ENCODE measurements around the gene DISC1. TPM values are rescaled to one million over a fixed set of nuclear protein-coding genes. Genes with fewer than 3 reads are reported as not detected.

Gene DISC1
- total and polyA plus RNA-seq, 2 donors (not counting 3 experiments of a cell fraction or from before 2014, with no cell fraction given) = 3.3 to 14.7 TPM

- intact Hi-C loops (cut with micrococcal nuclease) (loop anchor here (5.0 kb wide), 1 partner anchor 207 kb away; no protein-coding TSS in a partner anchor), dilution Hi-C loops (cut with MboI; ENCODE audit: extremely low pct_ligation_motif_present, low sequenced_read_pairs) (no loop called here)
- TF ChIP-seq GATA2 (IDR thresholded peaks at IDR 0.05; ENCODE audit: insufficient read depth, insufficient read length, low read depth, low read length) = peak; percentile 69
- TF ChIP-seq POLR2AphosphoS5 (IDR thresholded peaks at IDR 0.05; ENCODE audit: insufficient read depth, low read depth, low read length) = peak; percentile 26
- TF ChIP-seq POLR2A (IDR thresholded peaks at IDR 0.05; ENCODE audit: low read depth, low read length) = no peak
- no peak for TF ChIP-seq MYC (IDR thresholded peaks at IDR 0.05; ENCODE audit: low read depth, low read length)
- peak; percentile 46 for TF ChIP-seq FOS (IDR thresholded peaks at IDR 0.05; ENCODE audit: borderline replicate concordance, insufficient read depth, low read length)
- no peak for TF ChIP-seq MAX (IDR thresholded peaks at IDR 0.05; ENCODE audit: insufficient read depth, insufficient read length)
- TF ChIP-seq CTCF (IDR thresholded peaks at IDR 0.05; ENCODE audit: extremely low read depth in 1 of 2, insufficient read depth in 1 of 2, low read depth in 1 of 2, low read length in 2 of 2) = no peak
- TF ChIP-seq EZH2 (IDR thresholded peaks at IDR 0.05; ENCODE audit: borderline replicate concordance, low read depth, low read length, severe bottlenecking) = no peak
- BruUV-seq (replicated peaks) = no TSS peak
- Histone ChIP-seq H3K9ac (replicated peaks; ENCODE audit: extremely low read depth, insufficient read depth, low read length) (no peak overlapping the region), H3K4me3 (replicated peaks in 1 of 3; ENCODE audit: insufficient read depth in 1 of 3, low read depth in 1 of 3, low read length in 3 of 3) (no peak overlapping the region), H3K27ac (ENCODE audit: insufficient read depth, low read depth, low read length) (peak overlapping the region; percentile 8), H4K20me1 (replicated peaks; ENCODE audit: control insufficient read depth, extremely low read depth, insufficient read depth, low read length) (no peaks in the 10 kb centered on the region), H3K9me3 (replicated peaks; ENCODE audit: control insufficient read depth, insufficient read depth, low read length) (no peaks in the 10 kb centered on the region), H3K9me1 (replicated peaks; ENCODE audit: control insufficient read depth, extremely low read depth, insufficient read depth, low read length) (no peaks in the 10 kb centered on the region), H3K4me1 (ENCODE audit: control insufficient read depth, extremely low read depth, insufficient read depth, low read length) (peaks cover 16% of the 10 kb centered on the region), H2AFZ (ENCODE audit: low read depth, low read length) (peak overlapping the region; percentile 10), H3K27me3 (ENCODE audit: control insufficient read depth in 2 of 2, insufficient read depth in 2 of 2, low read length in 2 of 2) (no peaks in the 10 kb centered on the region), H3K36me3 (ENCODE audit: control insufficient read depth in 2 of 2, extremely low read depth in 1 of 2, insufficient read depth in 2 of 2, low read length in 2 of 2) (no peaks in the 10 kb centered on the region), H3K4me2 (ENCODE audit: insufficient read depth, low read length) (no peak overlapping the region), H3K79me2 (ENCODE audit: control insufficient read depth, insufficient read depth, low read length) (no peaks in the 10 kb centered on the region)
- ChIA-PET POLR2A (no interaction called here), CTCF (interaction anchor here (0.8 to 6.5 kb wide), 3 partner anchors 10 to 51 kb away, joined by 5 to 107 read pairs (median 5); no protein-coding TSS in a partner anchor)
- FAIRE-seq (peak; percentile 33), DNase-seq (ENCODE audit: low read depth, low spot score) (peak; percentile 42)
These were observed 182.4 kb downstream of the DISC1 start for GRCh38 chr1:231808990-231809389.
